Neural progenitor cell (in vitro differentiated cells): ENCODE measurements around the gene STRA6. TPM values are rescaled to one million over a fixed set of nuclear protein-coding genes. Genes with fewer than 3 reads are reported as not detected.

ENCODE experiments used
- DNase-seq: peaks from one replicate; pipeline ENCODE4 v3.0.0-alpha.2; 2016; ENCODE audit warnings: low spot score
- H2AFZ ChIP-seq: fragments of 200-600 bp; sonication (generic); replicated peaks from 2 replicates; pipeline ENCODE4 v1.6.1; 2016; ENCODE audit warnings: antibody characterized with exemption
- H3F3A ChIP-seq: fragments of 200-600 bp; sonication (generic); 2 replicates; pipeline ENCODE4 v1.6.1; 2016; ENCODE audit warnings: antibody characterized with exemption, low read depth
- H3K27ac ChIP-seq: fragments of 200-600 bp; sonication (generic); 2 replicates; pipeline ENCODE4 v1.5.1; 2016; ENCODE audit warnings: mild to moderate bottlenecking
- H3K27me3 ChIP-seq: fragments of 200-600 bp; sonication (generic); 2 replicates; pipeline ENCODE4 v1.6.1; 2016; ENCODE audit warnings: mild to moderate bottlenecking, moderate library complexity
- H3K36me3 ChIP-seq: fragments of 200-600 bp; sonication (generic); 2 replicates; pipeline ENCODE4 v1.5.1; 2016
- H3K4me1 ChIP-seq: fragments of 200-600 bp; sonication (generic); 2 replicates; pipeline ENCODE4 v1.6.1; 2016; ENCODE audit warnings: mixed run types
- H3K4me2 ChIP-seq: fragments of 200-600 bp; sonication (generic); 2 replicates; pipeline ENCODE4 v1.6.1; 2016
- H3K4me3 ChIP-seq: fragments of 200-600 bp; sonication (generic); 2 replicates; pipeline ENCODE4 v1.5.1; 2016
- H3K79me2 ChIP-seq: fragments of 200-600 bp; sonication (generic); 2 replicates; pipeline ENCODE4 v1.6.1; 2016; ENCODE audit warnings: low read depth
- H3K9ac ChIP-seq: fragments of 200-600 bp; sonication (generic); 2 replicates; pipeline ENCODE4 v1.6.1; 2016
- H3K9me3 ChIP-seq: fragments of 200-600 bp; sonication (generic); 2 replicates; pipeline ENCODE4 v1.5.1; 2016; ENCODE audit warnings: low read depth
- H4K20me1 ChIP-seq: fragments of 200-600 bp; sonication (generic); 2 replicates; pipeline ENCODE4 v1.6.1; 2016; ENCODE audit warnings: low read depth
- H3K27ac Mint-ChIP-seq: 3 replicates; pipeline ENCODE4 v1.8.0; 2021; ENCODE audit warnings: mixed read lengths
- H3K27me3 Mint-ChIP-seq: 2 replicates; pipeline ENCODE4 v1.8.0; 2022; ENCODE audit warnings: low read depth, mild to moderate bottlenecking, inconsistent platforms, moderate library complexity, mixed read lengths; ENCODE audit not compliant: insufficient read depth
- H3K36me3 Mint-ChIP-seq: 3 replicates; pipeline ENCODE4 v1.8.0; 2021; ENCODE audit warnings: mixed read lengths
- H3K4me1 Mint-ChIP-seq: 3 replicates; pipeline ENCODE4 v1.8.0; 2021; ENCODE audit warnings: mixed read lengths
- H3K4me3 Mint-ChIP-seq: 3 replicates; pipeline ENCODE4 v1.8.0; 2021; ENCODE audit warnings: mild to moderate bottlenecking, moderate library complexity, mixed read lengths
- H3K9me3 Mint-ChIP-seq: 3 replicates; pipeline ENCODE4 v1.8.0; 2020; ENCODE audit warnings: mixed read lengths
- EZH2 ChIP-seq: fragments of 200-600 bp; sonication (generic); IDR thresholded peaks from 2 replicates; pipeline ENCODE4 v1.6.1; 2017; ENCODE audit warnings: antibody characterized with exemption, mild to moderate bottlenecking, moderate library complexity
- EZH2phosphoT487 ChIP-seq: fragments of 200-600 bp; sonication (generic); IDR thresholded peaks from 2 replicates; pipeline ENCODE4 v1.6.1; 2017; ENCODE audit warnings: antibody characterized with exemption
- total RNA-seq: library from RNA; depleted of rRNA; stranded (reverse); fragments of >200 nt; gene quantifications from 2 replicates; pipeline ENCODE4 v1.2.3, GENCODE V29; 2015; ENCODE audit warnings: low replicate concordance
- TF ChIP-seq, protein P1 (sequence below): fragments of 200-600 bp; sonication (generic); IDR thresholded peaks from 2 replicates; pipeline ENCODE4 v1.5.1; 2017; ENCODE audit warnings: antibody characterized with exemption, mild to moderate bottlenecking

The STRA6 gene
- total RNA-seq, 1 donor from 2014 or later, result 3.1 TPM

DNA sequence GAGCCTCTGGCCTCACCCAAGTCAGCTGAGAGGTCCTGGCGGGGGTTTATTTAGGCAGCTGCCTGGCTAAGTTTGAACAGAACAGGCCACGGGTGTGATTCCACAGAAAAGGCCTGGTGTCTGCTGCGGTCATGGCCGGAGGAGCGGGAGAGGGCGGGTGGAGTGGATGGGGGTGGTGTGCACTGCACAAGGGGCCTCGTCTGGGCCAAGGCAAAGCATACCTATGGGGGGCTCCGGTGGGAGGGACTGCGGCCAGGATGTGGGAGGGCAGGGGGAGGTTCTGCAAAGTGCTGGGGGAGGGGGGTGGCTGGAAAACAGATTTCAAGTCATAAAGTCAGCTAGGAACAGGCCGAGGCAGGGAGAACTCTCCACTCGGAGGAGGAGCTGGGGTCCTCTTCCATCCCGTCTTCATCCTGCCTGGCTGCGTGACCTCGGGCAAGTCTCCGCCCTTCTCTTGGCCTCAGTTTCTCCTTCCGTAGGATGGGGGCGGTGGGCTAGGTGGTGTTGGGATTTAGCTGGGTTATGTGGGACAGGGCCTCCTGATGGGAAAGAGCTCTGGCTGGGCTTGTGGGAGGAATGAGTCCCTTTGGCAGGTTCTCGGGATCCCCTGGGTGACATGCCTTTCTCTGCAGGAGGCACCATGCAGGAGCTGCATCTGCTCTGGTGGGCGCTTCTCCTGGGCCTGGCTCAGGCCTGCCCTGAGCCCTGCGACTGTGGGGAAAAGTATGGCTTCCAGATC lies 28.2 kb downstream of the STRA6 start:
- peaks cover 68% of the 10 kb centered on the region for H3K4me1 Mint-ChIP-seq
- H3K36me3 Mint-ChIP-seq, result no peaks in the 10 kb centered on the region
- TF ChIP-seq EZH2phosphoT487 (no peak), EZH2 (no peak)
- TF ChIP-seq, protein P1, sequence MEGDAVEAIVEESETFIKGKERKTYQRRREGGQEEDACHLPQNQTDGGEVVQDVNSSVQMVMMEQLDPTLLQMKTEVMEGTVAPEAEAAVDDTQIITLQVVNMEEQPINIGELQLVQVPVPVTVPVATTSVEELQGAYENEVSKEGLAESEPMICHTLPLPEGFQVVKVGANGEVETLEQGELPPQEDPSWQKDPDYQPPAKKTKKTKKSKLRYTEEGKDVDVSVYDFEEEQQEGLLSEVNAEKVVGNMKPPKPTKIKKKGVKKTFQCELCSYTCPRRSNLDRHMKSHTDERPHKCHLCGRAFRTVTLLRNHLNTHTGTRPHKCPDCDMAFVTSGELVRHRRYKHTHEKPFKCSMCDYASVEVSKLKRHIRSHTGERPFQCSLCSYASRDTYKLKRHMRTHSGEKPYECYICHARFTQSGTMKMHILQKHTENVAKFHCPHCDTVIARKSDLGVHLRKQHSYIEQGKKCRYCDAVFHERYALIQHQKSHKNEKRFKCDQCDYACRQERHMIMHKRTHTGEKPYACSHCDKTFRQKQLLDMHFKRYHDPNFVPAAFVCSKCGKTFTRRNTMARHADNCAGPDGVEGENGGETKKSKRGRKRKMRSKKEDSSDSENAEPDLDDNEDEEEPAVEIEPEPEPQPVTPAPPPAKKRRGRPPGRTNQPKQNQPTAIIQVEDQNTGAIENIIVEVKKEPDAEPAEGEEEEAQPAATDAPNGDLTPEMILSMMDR, result no peak
- Histone ChIP-seq H3K27me3 (no peaks in the 10 kb centered on the region), H3K4me3 (no peak overlapping the region), H3K9me3 (no peaks in the 10 kb centered on the region), H3K36me3 (no peaks in the 10 kb centered on the region), H3K4me1 (peaks cover 23% of the 10 kb centered on the region), H3K9ac (no peak overlapping the region), H2AFZ (peak overlapping the region; percentile 93), H3K4me2 (no peak overlapping the region), H3K79me2 (no peaks in the 10 kb centered on the region), H4K20me1 (no peaks in the 10 kb centered on the region), H3K27ac (no peak overlapping the region), H3F3A (peaks cover 6% of the 10 kb centered on the region)
- peaks cover 3% of the 10 kb centered on the region for H3K9me3 Mint-ChIP-seq
- DNase-seq, result no peak
- no peak overlapping the region for H3K4me3 Mint-ChIP-seq
- peaks cover 18% of the 10 kb centered on the region for H3K27me3 Mint-ChIP-seq
- no peak overlapping the region for H3K27ac Mint-ChIP-seq

DNA sequence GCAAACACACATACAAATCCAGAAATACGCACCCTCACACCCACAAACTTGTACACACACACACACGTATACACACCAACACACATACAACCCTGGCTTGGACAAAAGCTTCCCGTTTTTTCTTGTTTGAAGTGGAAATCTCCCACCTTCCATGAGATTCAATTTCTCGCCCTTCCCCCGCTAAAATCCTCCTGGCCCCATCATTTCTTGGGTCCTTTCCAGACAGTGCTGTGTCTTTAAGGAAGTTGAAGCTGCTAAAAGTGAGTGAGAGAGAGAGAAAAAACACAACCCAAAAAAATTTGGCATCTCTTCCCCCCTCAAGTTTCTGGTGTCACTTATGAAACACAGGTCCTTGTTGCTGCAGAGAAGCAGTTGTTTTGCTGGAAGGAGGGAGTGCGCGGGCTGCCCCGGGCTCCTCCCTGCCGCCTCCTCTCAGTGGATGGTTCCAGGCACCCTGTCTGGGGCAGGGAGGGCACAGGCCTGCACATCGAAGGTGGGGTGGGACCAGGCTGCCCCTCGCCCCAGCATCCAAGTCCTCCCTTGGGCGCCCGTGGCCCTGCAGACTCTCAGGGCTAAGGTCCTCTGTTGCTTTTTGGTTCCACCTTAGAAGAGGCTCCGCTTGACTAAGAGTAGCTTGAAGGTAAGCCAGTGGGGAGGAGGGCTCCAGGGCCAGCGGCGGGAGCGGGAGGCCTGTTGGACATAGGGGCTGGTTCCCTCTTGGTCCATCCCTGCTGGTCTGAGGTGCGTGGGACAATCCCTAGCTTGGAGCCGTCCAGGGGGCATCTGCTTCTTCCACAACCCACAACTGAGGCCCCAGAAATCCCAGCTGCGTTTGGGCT lies 29.0 kb downstream of the STRA6 start, which contains the start of gene ISLR:
Gene ISLR (plus strand): TSS at position 331 of the 839 bp plus-strand sequence. CDS start 1,149 bp downstream, outside the sequence.
- Histone ChIP-seq H3K27me3 (no peaks in the 10 kb centered on the region), H3K9ac (no peak within 1 kb of the TSS), H3F3A (peaks cover 6% of the 10 kb centered on the region), H3K79me2 (no peaks in the 10 kb centered on the region), H3K4me3 (no peak within 1 kb of the TSS), H3K36me3 (no peaks in the 10 kb centered on the region), H3K4me1 (peaks cover 23% of the 10 kb centered on the region), H3K27ac (no peak within 1 kb of the TSS), H3K4me2 (peak within 1 kb of the TSS; percentile 42), H4K20me1 (no peaks in the 10 kb centered on the region), H3K9me3 (no peaks in the 10 kb centered on the region), H2AFZ (peak within 1 kb of the TSS; percentile 93)
- H3K4me3 Mint-ChIP-seq, result peak within 1 kb of the TSS; percentile 12
- peaks cover 3% of the 10 kb centered on the region for H3K9me3 Mint-ChIP-seq
- no peaks in the 10 kb centered on the region for H3K36me3 Mint-ChIP-seq
- H3K27me3 Mint-ChIP-seq, result peaks cover 15% of the 10 kb centered on the region
- TF ChIP-seq EZH2phosphoT487, result no peak
- TF ChIP-seq, protein P1, result no peak
- TF ChIP-seq EZH2, result no peak
- peak within 1 kb of the TSS; percentile 95 for H3K27ac Mint-ChIP-seq
- no peak for DNase-seq
- H3K4me1 Mint-ChIP-seq, result peaks cover 67% of the 10 kb centered on the region

DNA sequence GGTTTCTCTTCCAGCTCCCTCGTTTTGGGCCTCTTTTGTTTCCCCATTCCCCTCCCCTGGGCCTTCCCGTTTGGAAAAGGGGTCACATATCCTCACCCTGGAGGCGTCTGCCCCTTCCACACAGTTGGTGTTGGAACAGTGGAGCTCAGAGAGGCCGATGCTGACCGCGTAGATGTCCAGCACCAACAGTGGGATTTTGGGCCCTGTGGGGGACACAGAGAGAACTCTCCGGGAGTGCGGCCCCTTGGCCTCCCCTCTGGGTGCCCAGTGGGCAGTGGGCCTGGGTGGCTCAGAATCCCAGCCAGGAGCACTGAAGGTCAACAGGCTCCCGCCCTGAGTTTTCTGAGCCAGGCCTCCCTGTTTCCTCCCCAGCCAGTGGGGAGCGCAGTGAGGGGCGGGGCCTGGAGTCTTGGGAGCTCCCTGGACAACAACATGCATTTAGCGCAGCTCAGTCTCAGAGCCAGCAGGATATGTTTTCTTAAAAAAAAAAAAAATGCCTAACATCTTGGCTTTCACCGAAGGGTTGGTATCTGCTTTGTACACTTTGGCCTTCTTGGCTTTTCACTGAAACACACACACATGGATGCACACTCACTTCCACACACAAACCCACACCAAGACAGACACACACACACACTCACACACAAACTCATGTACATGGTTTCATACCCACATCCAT lies 29.7 kb downstream of the STRA6 start:
- Histone ChIP-seq H3K4me1 (peaks cover 23% of the 10 kb centered on the region), H4K20me1 (no peaks in the 10 kb centered on the region), H3K36me3 (no peaks in the 10 kb centered on the region), H2AFZ (peak overlapping the region; percentile 93), H3K79me2 (no peaks in the 10 kb centered on the region), H3F3A (peaks cover 6% of the 10 kb centered on the region), H3K9ac (no peak overlapping the region), H3K9me3 (no peaks in the 10 kb centered on the region), H3K27ac (no peak overlapping the region), H3K27me3 (no peaks in the 10 kb centered on the region), H3K4me2 (peak overlapping the region; percentile 42), H3K4me3 (no peak overlapping the region)
- Mint-ChIP-seq H3K36me3 (no peaks in the 10 kb centered on the region), H3K9me3 (peaks cover 3% of the 10 kb centered on the region), H3K27ac (peak overlapping the region; percentile 95), H3K27me3 (peaks cover 16% of the 10 kb centered on the region), H3K4me3 (no peak overlapping the region), H3K4me1 (peaks cover 71% of the 10 kb centered on the region)
- DNase-seq, result peak; percentile 43
- TF ChIP-seq EZH2phosphoT487, result no peak
- TF ChIP-seq EZH2, result no peak
- TF ChIP-seq, protein P1, result no peak
